Activated T-helper 1 cell treated with Interleukin-2 at 50 U/mL for 16 hours (primary cell): ENCODE results near the gene ATXN7L1.
"Not testable (repeated sequence)": the region's sequence is repeated elsewhere in the genome, so short reads cannot be mapped to it uniquely, and the experiment has no call there.

Experiments
- DNase-seq: peaks from one replicate; pipeline ENCODE4 v3.0.0-alpha.2; 2020; ENCODE audit warnings: low read depth

Gene ATXN7L1

DNA sequence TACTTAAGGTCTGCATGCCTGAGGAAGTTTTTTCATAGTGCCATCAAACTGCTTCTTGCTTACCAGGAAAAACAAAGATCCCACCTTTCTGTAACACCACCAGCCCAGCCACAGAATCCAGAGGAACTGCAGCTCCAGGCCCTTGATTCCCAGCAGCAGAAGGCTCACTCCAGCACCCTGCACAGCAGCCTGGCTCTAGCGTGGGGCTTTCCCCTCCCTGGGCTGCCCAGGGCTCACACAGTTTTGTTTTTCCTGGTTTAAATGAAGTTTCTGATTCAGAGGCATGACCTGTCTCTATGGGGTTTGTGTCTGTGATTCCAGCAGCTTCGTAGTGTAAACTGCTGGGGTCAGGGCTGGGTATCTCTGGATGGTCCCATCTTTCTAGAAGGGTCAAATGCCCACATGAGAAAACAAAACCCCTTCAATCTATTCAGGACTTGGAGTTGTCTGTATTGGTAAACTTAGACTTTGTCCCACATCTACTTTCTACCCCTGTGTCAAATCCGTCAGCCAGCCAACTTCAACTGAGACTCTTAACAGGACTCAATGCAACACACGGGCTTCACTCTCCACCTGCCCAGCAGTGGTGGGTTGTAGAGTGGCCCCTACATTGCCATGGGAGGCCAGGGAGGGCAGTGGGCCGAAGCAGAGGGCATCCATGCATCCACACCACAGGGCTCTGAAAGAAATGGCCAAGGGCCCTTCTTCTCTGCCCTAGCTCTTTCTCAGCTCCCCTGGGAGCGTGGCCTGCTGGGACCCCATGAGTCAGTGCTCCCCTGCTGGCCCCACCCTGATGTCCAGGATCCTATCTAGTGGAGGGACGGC lies 73.6 kb downstream of the ATXN7L1 start:
- no peak for DNase-seq

DNA sequence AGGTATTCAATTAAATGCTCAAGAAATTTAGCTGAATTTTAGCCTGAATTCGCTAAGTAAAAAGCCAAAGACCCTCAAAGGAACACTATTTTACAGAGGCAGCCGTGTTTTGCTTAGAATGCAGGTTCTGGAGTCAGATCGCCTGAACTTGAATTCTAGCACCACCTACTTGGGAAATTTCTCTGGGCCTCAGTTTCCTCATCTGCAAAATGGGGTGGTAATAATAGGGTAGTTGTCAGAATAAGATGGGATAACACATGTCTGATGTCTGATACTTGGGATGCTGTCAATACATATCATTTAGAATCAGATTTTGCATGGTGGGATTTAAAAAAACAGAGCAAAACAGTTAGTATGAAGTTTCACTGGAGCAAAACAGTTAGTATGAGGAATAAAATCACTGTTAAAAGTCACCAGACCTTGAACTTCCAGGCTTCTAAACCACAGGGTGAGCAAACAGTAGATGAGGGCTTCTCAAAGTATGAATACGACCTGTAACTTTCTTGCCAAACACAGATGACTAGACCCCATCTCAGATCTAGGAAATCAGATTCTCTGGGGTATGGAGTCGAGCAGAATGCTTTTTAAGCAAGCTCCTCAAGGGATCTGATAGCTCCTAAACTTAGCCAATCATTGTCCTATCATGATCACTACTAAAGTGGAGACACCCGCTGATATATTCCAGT lies 75.4 kb downstream of the ATXN7L1 start:
- no peak for DNase-seq

GRCh38 chr7:105800442-105800841 lies 76.0 kb downstream of the ATXN7L1 start:
- DNase-seq = no peak

GRCh38 chr7:105799677-105800076 lies 76.7 kb downstream of the ATXN7L1 start:
- no peak for DNase-seq

DNA sequence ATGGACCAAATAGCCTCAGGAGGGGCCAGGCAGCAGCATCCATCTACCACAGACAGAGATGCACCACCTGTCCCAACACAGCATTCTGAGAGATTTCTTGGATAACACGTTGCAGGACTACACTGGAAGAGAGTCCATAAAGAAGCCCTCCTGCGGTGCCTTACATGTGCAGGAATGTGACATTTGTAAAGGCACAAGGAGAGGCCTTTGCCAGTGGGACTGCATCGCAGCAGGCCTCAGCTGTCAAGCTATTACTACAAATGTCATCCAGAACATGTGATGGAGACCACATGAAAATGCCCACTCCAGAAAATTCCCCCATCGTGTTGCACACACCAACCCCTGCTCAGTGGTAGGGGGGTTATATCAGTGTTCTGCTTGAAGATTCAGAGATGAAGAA lies 77.4 kb downstream of the ATXN7L1 start:
- no peak for DNase-seq

- DNase-seq = no peak
These were observed 78.7 kb downstream of the ATXN7L1 start for GRCh38 chr7:105797652-105798051.

DNA sequence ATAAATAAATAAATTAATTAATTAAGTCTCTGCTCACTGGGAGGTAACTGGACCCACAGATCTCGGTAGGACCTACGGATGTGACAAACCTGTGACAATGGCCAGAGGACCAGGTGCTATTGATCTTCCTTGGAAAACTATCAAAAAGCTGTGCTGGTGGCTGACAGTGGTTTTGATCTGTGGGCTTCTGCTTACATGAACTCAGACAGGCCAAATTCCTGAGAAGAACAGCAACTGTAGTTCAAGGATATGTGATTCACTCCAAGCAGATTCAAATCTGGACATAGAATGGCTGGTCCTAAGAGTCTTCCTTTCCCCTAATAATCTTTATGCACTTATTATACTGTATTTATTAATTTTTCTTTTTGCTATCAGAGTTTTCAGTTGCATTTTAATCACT lies 80.0 kb downstream of the ATXN7L1 start:
- no peak for DNase-seq

- DNase-seq = no peak
These were observed 81.4 kb downstream of the ATXN7L1 start for GRCh38 chr7:105794741-105795729.

GRCh38 chr7:105792488-105793370 lies 83.7 kb downstream of the ATXN7L1 start:
- DNase-seq = no peak

GRCh38 chr7:105791926-105792325 lies 84.5 kb downstream of the ATXN7L1 start:
- no peak for DNase-seq

GRCh38 chr7:105790996-105791395 lies 85.4 kb downstream of the ATXN7L1 start:
- DNase-seq = no peak

GRCh38 chr7:105790452-105790851 lies 85.9 kb downstream of the ATXN7L1 start:
- not testable (repeated sequence) for DNase-seq

- DNase-seq = no peak
These were observed 87.5 kb downstream of the ATXN7L1 start for GRCh38 chr7:105788816-105789349.

DNA sequence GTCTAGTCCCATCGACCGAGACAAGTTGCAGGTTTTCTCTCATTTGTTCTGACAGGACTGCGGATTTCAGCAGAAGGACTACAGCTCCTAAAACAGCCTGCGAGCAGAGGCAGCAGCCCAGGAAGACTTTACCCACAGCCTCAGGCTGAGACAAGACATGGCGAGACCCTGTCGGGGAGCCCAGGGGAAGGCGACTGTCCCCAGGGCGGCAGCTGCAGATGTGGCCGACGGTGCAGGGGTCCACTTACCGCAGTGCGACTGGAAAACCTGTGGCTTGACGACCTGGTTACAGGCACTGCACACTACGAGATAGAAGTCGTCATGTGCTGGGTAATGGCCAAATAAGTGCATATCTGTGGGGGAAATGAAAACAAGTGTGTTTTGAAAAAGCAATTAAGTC lies 88.0 kb downstream of the ATXN7L1 start:
- no peak for DNase-seq

DNA sequence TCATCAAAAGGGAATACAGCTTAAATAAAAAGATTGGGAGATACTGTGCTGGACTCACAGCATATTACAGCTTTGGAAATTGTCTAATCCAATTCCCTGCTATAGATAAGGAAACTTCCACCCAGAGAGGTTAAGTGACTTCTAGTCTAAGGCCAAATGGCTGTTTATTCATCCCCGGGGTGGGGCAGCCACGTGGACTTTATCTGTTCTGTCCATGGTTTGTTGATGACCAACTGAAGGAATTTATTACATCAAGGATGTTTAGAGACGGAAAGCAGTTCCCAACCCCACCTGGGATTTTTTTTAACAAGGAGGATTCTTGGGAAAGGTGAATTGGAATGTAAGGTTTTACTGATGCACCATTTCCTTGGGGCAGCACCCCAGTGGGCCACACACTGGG lies 88.6 kb downstream of the ATXN7L1 start:
- DNase-seq = no peak

DNA sequence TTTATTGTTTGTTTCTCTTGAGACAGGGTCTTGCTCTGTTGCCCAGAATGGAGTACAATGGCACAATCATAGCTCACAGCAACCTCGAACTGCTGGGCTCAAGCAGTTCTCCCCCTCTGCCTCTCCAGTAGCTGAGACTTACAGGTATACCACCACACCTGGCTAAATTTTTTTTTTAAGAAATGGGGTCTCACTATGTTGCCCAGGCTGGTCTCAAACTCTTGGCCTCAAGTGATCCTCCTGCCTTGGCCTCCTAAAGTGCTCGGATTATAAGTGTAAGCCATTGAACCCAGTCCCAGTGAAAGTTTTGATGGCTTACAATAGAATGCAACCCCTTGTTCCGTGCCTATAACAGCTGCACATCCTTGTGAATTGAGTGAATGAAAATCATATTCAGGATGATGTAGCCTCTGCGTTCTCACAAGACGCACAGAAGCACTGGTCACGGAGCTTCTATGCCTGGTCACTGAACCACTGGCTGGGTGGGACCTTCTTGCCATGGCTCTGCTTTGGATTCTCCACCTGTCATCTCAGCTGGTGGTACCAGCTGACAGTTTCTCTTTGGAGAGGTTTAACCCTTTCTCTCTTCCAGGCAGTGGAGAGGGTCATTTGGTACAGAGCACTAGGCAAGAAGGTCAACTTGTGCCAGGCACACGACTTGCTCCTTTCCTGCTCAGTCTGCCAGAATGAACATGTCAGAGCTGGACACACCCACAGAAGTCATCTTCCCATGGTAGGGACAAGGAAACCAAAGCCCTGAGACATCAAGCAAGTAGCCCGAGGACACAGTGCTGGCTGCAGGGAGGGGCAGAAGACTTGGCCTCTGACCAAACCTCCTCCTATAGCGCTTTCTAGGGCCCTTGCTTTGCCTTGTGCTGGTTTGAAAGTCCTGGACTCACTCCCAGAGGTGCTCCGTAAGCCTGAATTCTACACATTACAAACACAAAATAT lies 89.6 kb downstream of the ATXN7L1 start:
- no peak for DNase-seq

DNA sequence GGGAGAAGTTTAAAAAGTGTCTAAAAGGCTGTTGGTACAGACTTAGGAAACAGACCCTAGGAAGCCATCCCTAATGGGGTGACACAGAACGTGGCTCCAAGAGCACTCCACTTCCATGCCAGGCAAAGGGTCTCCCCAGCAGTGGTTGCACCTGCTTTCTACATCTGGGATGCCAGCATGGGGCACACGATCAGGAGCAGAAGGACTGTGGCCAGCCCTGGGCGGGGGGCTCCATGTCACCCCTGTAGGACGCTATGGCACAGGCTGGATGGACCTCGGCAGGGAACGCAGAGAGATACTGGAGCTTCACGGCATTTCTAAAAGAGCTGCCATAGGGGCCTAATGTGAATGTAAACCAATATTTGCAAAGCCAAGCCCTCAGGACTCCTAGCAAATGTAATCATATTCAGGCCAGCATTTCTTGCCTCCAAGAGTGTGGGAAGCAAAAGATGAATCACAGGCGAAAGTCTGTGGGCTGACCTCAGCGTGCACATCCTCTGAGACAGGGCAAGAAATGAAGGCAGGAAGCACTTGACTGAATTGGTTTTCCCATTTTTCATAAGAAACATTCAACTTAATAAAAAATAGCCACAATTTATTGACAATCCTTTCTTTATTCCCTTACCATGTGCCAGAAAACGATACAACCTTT lies 93.9 kb downstream of the ATXN7L1 start:
- no peak for DNase-seq

- DNase-seq = no peak
These were observed 96.3 kb downstream of the ATXN7L1 start for GRCh38 chr7:105779856-105780780.
